ENCODE data around the gene ZNF770.

- TF ChIP-seq CTCF (IDR thresholded peaks at IDR 0.05) (no peak), POLR2A (IDR thresholded peaks at IDR 0.05) (no peak)
These were observed 12.4 kb upstream of the ZNF770 start for GRCh38 chr15:35000511-35000910.

Measured in upper lobe of left lung (tissue), 4 donors.